HEK293 (cell line): Measurements from ENCODE around the gene GNG3.
"Not testable (repeated sequence)": the region's sequence is repeated elsewhere in the genome, so short reads cannot be mapped to it uniquely, and the experiment has no call there.

Experiments
- YY1 ChIP-seq: fragments of 450-650 bp; formaldehyde crosslinking; IDR thresholded peaks from 2 replicates; pipeline ENCODE4 v1.5.1; 2018; ENCODE audit warnings: missing biosample characterization, missing genetic modification characterization
- TF ChIP-seq, protein P1 (sequence below): fragments of 450-650 bp; formaldehyde crosslinking; IDR thresholded peaks from 2 replicates; pipeline ENCODE4 v1.5.1; 2016; ENCODE audit warnings: missing biosample characterization, missing genetic modification characterization

DNA sequence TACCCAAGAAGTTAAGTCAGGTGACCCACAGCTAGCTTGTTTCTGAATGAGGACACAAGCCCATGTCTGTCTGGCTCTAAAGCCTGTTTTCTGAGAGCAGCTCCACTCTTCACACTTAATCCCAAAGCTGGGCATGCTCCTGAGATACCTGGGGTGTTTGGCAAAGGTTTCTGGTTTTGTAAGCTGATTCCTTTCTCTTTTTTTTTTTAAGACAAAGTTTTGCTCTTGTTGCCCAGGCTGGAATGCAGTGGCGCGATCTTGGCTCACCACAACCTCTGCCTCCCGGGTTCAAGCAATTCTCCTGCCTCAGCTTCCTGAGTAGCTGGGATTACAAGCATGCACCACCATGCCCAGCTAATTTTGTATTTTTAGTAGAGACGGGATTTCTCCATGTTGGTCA is 13.9 kb upstream of the GNG3 start:
- not testable (repeated sequence) for TF ChIP-seq YY1
- TF ChIP-seq, protein P1, sequence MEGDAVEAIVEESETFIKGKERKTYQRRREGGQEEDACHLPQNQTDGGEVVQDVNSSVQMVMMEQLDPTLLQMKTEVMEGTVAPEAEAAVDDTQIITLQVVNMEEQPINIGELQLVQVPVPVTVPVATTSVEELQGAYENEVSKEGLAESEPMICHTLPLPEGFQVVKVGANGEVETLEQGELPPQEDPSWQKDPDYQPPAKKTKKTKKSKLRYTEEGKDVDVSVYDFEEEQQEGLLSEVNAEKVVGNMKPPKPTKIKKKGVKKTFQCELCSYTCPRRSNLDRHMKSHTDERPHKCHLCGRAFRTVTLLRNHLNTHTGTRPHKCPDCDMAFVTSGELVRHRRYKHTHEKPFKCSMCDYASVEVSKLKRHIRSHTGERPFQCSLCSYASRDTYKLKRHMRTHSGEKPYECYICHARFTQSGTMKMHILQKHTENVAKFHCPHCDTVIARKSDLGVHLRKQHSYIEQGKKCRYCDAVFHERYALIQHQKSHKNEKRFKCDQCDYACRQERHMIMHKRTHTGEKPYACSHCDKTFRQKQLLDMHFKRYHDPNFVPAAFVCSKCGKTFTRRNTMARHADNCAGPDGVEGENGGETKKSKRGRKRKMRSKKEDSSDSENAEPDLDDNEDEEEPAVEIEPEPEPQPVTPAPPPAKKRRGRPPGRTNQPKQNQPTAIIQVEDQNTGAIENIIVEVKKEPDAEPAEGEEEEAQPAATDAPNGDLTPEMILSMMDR (tag by site-specific recombination): not testable (repeated sequence)
